ENCODE data around the gene AGO1.

DNA sequence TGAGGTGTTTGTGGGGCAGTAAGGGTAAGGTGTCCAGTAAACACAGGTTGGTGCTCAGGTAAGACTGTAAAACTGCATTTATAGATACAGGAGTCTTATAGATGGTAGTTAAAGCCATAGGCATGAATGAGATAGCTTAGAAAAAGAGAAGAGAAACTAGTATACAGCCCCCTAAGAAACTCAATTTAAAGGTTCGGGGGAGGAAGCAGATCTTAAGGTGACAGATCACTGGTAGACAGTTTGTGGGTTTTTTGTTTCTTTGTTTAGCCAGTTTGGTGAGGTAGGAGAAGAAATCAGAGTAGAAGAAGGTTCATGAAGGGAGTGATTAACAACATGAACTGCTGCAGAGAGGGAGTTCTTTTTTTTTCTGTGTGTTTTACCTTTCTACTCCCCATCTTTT lies 41.8 kb downstream of the AGO1 start:
- TF ChIP-seq CTCF (IDR thresholded peaks at IDR 0.05) (no peak), POLR2A (IDR thresholded peaks at IDR 0.05) (no peak)
